GM21367 (cell line): ENCODE data around the gene MEAF6.
"Not testable (repeated sequence)": the region's sequence is repeated elsewhere in the genome, so short reads cannot be mapped to it uniquely, and the experiment has no call there.

ENCODE experiments used
- ATAC-seq: cut with Tn5 transposase; IDR thresholded peaks from one replicate; pipeline ENCODE4 v1.9.1; 2021; ENCODE audit not compliant: unreplicated experiment

MEAF6 gene

GRCh38 chr1:37532418-37533156, 18.0 kb upstream of the MEAF6 start:
- ATAC-seq: not testable (repeated sequence)

- not testable (repeated sequence) for ATAC-seq
Measured at GRCh38 chr1:37529888-37530287, 15.3 kb upstream of the MEAF6 start.

- no peak for ATAC-seq
Measured at GRCh38 chr1:37519613-37520012, 5.0 kb upstream of the MEAF6 start.

DNA sequence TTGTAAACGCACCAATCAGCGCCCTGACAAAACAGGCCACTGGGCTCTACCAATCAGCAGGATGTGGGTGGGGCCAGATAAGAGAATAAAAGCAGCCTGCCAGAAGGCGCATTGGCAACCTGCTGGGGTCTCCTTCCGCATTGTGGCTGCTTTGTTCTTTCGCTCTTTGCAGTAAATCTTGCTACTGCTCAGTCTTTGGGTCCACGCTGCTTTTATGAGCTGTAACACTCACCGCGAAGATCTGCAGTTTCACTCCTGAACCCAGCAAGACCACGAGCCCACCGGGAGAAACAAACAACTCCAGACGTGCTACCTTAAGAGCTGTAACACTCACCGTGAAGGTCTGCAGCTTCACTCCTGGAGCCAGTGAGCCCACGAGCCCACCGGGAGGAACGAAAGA, 4.4 kb upstream of the MEAF6 start:
- not testable (repeated sequence) for ATAC-seq

DNA sequence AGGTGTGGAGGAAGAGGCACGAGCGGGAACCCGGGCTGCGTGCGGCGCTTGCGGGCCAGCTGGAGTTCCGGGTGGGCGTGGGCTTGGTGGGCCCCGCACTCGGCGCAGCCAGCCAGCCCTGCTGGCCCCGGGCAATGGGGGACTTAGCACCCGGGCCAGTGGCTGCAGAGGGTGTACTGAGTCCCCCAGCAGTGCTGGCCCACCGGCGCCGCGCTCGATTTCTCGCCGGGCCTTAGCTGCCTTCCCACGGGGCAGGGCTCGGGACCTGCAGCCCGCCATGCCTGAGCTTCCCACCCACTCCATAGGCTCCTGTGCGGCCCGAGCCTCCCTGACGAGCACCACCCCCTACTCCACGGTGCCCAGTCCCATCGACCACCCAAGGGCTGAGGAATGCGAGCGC, 3.7 kb upstream of the MEAF6 start:
- ATAC-seq: not testable (repeated sequence)

- no peak for ATAC-seq
Measured at GRCh38 chr1:37517569-37517968, 3.0 kb upstream of the MEAF6 start.

GRCh38 chr1:37515185-37516034, 844 bp upstream of the MEAF6 start:
- ATAC-seq: no peak

- ATAC-seq: no peak
Measured at GRCh38 chr1:37513795-37514349, 694 bp downstream of the MEAF6 start.

DNA sequence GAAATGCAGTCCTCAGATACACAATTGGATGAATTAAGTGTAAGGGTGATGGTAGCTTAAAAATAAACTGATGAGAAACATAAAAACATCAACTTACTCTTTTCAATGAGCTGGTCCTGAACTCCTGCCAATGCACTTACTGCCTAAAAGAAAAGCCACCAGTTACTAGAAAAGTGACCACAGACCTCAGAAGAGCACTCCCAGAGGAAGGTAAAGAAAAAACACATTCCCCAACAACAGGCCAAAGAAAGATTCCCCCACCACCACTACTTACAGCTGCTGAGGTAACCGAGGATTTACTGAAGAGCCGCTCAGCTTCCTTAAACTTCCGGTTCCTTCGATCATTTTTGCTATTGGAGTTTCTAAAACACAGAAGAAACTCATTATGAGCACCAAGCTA, 5.4 kb downstream of the MEAF6 start:
- no peak for ATAC-seq

DNA sequence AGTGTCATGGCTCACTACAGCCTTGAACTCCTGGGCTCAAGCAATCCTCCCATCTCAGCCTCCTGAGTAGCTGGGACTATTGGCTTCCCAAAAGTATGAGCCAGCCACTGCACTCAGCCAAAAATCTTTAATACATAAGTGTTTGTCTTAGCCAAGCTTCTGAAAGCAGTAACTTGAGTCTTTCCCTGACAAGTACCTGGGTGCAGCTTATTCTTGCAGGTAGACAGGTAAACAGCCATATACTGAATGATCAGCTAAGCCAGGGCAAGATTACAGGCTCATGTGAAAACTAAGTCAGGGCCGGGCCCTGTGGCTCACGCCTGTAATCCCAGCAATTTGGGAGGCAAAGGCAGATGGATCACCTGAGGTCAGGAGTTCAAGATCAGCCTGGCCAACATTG, 7.8 kb downstream of the MEAF6 start:
- ATAC-seq: no peak

DNA sequence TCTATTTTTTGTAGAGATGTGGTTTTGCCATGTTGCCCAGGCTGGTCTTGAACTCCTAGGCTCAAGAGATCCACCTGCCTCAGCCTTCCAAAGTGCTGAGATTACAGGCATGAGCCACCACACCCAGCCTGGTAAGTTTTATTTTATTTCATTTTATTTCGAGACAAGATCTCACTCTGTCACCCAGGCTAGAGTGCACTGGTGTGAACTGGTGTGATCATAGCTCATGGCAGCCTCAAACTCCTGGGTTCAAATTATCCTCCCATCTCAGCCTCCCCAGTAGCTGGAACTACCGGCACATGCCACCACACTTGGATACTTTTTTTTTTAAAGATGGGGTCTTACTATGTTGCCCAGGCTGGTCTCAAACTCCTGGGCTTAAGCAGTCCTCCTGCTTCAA, 11.8 kb downstream of the MEAF6 start:
- not testable (repeated sequence) for ATAC-seq

DNA sequence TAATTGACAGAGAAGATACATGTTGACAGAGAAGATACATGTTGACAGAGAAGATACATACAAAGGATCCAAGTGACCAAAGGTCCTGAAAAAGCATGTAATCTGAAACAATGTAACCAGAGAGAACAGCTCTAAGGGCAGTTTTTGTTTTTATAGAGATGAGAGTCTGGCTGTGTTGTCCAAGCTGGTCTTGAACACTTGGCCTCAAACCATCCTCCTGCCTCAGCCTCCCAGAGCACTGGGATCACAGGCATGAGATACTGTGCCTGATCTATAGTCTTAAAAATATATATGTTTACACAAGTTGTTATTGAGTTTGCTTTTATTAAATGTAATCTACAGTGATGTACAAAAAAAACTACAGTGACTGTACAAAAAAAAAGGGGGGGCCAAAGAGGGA, 12.5 kb downstream of the MEAF6 start:
- ATAC-seq: no peak

- no peak for ATAC-seq
Measured at GRCh38 chr1:37501661-37502060, 12.9 kb downstream of the MEAF6 start.

DNA sequence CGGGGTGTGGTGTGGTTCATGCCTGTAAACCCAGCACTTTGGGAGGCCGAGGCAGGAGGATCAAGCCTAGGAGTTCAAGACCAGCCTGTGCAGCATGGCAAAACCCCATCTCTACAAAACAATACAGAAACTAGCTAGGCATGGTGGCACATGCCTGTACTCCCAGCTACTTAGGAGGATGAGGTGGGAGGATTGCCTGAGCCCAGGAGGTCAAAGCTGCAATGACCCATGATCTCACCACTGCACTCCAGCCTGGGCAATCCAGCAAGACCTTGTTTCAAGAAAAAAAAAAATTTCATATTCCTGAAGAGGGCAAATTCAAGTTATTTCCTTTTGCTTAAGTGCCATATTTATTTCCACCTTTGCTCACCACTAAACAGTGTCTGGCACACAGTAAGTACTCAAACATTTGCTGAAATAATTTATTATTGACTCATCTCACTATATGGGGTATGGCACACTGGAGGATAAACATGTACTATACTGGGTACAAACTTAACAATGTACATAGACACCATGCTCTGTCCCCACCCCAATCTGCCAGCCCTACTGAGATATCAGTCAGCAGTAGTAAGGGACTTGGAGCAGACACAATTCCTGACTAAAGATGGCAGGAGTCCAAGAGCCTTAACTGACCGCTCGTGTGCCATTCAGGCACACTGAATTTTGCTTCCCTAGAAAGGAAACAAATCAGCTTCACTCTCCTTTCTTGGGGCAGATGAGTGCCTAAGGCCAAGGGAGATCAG, 15.5 kb downstream of the MEAF6 start:
- ATAC-seq: no peak

GRCh38 chr1:37497832-37498231, 16.7 kb downstream of the MEAF6 start:
- no peak for ATAC-seq

DNA sequence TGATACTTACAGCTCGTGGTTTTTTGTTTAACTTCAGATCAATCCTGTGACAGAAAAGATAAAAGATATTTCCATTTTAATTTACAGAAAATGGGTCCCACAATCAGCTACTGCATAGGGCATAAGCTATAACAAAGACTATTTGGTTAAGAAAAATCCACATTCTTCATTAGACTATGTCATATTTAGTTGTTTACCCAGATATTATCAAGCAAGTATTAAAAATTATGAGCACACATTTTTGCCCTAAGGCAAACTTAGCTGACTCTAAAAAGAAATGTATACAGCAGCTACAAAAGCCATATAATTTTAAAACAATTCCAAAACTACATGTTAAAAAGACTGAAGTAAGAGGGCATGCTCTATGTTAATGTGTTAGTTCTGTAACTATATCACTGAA, 18.7 kb downstream of the MEAF6 start:
- ATAC-seq: no peak

- no peak for ATAC-seq
Measured at GRCh38 chr1:37493336-37494098, 21.0 kb downstream of the MEAF6 start.

DNA sequence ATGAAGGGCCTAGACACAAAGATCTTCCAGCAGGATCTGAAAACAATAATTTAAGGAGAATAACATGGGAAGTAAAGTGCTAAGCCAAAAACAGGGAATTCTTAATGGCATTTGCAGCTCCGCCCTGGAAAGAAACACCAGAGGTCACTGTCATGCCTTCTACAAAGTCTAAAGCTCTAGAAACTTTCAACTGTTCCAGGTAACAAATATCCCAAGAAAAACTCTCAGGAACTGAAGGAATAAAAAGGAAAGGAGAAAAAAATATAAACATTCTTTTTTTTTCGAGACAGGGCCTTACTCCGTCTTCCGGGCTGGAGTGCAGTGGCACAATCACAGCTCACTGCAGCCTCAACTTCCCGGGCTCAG, 27.0 kb downstream of the MEAF6 start:
- ATAC-seq: no peak

DNA sequence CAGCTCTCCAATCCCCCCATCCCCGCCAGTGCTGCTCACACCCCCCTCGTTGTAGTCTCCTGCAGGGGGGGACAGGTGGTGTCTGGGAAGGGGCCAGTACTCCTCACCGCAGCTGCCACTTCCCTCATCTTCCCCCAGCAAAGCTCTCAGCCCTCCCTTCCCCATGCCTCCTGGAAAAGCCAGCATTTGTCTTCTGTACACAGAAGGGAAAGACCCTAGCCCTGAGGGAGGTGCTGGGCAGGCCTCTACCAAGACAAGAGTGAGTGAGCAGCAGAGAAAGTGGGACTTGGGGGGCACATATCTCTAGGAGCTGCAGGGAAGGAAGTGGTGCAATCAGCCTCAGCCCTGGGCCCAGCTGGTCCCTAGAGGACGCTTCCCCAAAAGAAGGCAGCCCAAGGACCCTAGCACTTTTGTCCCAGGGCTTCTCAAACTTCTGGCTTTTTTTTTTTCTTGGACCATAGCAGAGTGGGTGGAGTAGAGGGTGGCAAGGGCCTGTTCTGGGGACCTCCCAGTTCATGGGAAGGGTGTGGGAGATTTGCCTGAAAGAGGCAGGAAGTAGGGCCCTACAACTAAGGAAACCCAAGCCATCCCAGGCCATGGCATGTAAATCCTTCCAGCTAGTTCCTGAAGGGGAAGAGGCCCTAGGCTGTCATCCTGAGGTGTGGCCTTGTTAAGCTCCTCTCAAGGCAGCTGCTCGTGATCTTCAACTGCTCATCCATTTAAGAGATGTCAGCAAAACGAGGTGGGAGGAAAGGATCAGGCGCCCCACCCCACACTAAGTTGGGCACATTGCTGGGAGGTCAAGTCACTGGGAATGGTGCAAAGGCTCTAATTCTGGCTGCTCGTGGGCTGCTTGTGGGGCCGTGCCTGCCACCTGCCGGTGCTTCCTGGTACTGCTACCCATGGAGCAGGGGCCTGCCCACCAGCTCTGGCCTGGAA, 27.6 kb downstream of the MEAF6 start:
- peak; percentile 48 for ATAC-seq
